Fibroblast of lung (primary cell): ENCODE results near the gene CD247. TPM values are rescaled to one million over a fixed set of nuclear protein-coding genes. Genes with fewer than 3 reads are reported as not detected.
A peak's percentile ranks its signal among the peaks of the same experiment; 100 is the strongest.

Experiments
- DNase-seq, 2 donors: peaks; one replicate each; pipeline versions ENCODE4 v3.0.0 to v3.0.0-alpha.2; 2010; ENCODE audit warnings: low read depth in 2 of 2
- H2AFZ ChIP-seq: 2 replicates; pipeline ENCODE4 v1.5.1; 2012; ENCODE audit warnings: low read length, control low read depth, inconsistent platforms
- H3K27ac ChIP-seq: 2 replicates; pipeline ENCODE4 v1.5.1; 2011; ENCODE audit warnings: low read length, control low read depth; ENCODE audit not compliant: insufficient read depth
- H3K27me3 ChIP-seq: 2 replicates; pipeline ENCODE4 v1.5.1; 2011; ENCODE audit warnings: mild to moderate bottlenecking, low read length; ENCODE audit not compliant: control insufficient read depth, insufficient read depth
- H3K36me3 ChIP-seq: 2 replicates; pipeline ENCODE4 v1.5.1; 2011; ENCODE audit warnings: low read length; ENCODE audit not compliant: control insufficient read depth, insufficient read depth
- H3K4me1 ChIP-seq: 2 replicates; pipeline ENCODE4 v1.5.1; 2011; ENCODE audit warnings: low read length; ENCODE audit not compliant: control insufficient read depth, insufficient read depth; ENCODE audit errors: extremely low read depth
- H3K4me2 ChIP-seq: 2 replicates; pipeline ENCODE4 v1.5.1; 2011; ENCODE audit warnings: low read length, control low read depth; ENCODE audit not compliant: insufficient read depth; ENCODE audit errors: extremely low read depth
- H3K4me3 ChIP-seq, 4 experiments: fragments of 200-600 bp in 1 of 4; sonication (generic) in 1 of 4; replicated peaks in 1 of 4; 2 replicates each; pipeline ENCODE4 v1.5.1; 2011 to 2016; ENCODE audit warnings: low read length in 4 of 4, low read depth in 3 of 4, mild to moderate bottlenecking in 3 of 4, control low read depth in 2 of 4, inconsistent platforms in 1 of 4, mixed read lengths in 1 of 4; ENCODE audit not compliant: insufficient read depth in 1 of 4; ENCODE audit errors: control extremely low read depth in 1 of 4
- H3K79me2 ChIP-seq: 2 replicates; pipeline ENCODE4 v1.5.1; 2012; ENCODE audit warnings: mild to moderate bottlenecking, low read length, inconsistent platforms; ENCODE audit not compliant: control insufficient read depth, insufficient read depth
- H3K9ac ChIP-seq: 2 replicates; pipeline ENCODE4 v1.5.1; 2011; ENCODE audit warnings: mild to moderate bottlenecking, low read length, control low read depth; ENCODE audit not compliant: insufficient read depth
- H3K9me3 ChIP-seq: 2 replicates; pipeline ENCODE4 v1.5.1; 2012; ENCODE audit warnings: low read depth, low read length; ENCODE audit not compliant: control insufficient read depth, insufficient read depth
- H4K20me1 ChIP-seq: 2 replicates; pipeline ENCODE4 v1.5.1; 2011; ENCODE audit warnings: low read length; ENCODE audit not compliant: control insufficient read depth, insufficient read depth; ENCODE audit errors: extremely low read depth
- EZH2 ChIP-seq: IDR thresholded peaks from 2 replicates; pipeline ENCODE4 v1.5.1; 2012; ENCODE audit warnings: low read length, control low read depth, mild to moderate bottlenecking; ENCODE audit errors: missing control alignments
- polyA plus RNA-seq, 2 donors: library from polyadenylated mRNA; depleted of rRNA in 1 of 2; stranded (reverse) in 1 of 2; unstranded in 1 of 2; fragments of >200 nt; gene quantifications; 2 replicates each; pipeline ENCODE4 v1.2.1, GENCODE V29; 2011 to 2012; ENCODE audit warnings: missing spikeins in 1 of 2
- total RNA-seq: library from RNA; depleted of rRNA; stranded (reverse); fragments of >200 nt; gene quantifications from 2 replicates; pipeline ENCODE4 v1.2.1, GENCODE V29; 2014
- TF ChIP-seq, protein P1 (sequence below), 2 donors: IDR thresholded peaks in 1 of 2; conservative IDR thresholded peaks in 1 of 2; 1 replicate in 1 of 2; 2 replicates in 1 of 2; pipeline ENCODE4 v1.5.1; 2011 to 2012; ENCODE audit warnings: low read length in 2 of 2, control low read depth in 1 of 2, inconsistent platforms in 1 of 2, low read depth in 1 of 2, mild to moderate bottlenecking in 1 of 2

The CD247 gene
- total and polyA plus RNA-seq, 2 donors (not counting 1 experiment from before 2014, with no cell fraction given) = not detected

DNA sequence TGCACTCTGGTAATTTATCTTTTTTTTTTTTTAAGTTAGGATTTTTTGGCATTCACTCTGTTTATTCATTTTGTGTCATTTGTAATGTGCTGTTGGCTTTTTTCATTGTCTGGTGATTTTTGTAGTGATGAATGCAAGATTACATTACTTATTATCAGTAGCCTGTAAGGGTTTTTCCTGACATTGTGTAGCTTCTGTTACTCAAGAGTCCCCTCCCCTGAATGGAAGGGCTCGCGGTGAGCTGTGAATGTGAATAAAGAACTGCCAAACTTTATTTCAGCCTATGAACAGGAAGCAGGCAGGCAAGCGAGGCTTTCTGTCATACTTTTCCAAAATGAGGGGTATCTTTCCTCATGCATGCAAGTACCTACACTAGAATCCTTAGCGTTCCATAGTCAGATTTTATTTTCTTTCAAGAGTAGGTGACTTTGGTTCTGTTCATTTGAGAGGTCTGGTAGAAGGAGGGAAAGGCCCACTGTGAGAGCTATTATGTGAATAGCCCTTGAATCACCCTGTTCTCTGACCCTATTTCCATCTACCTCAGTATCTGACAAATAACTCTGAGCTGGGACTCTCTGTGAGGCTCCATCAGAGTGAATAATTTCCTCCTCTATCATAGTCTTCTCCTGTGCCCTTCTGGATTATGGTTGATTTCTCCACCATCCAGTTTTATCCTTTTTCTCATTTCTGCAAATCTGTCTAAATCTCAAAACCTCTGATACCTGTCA lies 114.0 kb downstream of the CD247 start:
- TF ChIP-seq, protein P1, sequence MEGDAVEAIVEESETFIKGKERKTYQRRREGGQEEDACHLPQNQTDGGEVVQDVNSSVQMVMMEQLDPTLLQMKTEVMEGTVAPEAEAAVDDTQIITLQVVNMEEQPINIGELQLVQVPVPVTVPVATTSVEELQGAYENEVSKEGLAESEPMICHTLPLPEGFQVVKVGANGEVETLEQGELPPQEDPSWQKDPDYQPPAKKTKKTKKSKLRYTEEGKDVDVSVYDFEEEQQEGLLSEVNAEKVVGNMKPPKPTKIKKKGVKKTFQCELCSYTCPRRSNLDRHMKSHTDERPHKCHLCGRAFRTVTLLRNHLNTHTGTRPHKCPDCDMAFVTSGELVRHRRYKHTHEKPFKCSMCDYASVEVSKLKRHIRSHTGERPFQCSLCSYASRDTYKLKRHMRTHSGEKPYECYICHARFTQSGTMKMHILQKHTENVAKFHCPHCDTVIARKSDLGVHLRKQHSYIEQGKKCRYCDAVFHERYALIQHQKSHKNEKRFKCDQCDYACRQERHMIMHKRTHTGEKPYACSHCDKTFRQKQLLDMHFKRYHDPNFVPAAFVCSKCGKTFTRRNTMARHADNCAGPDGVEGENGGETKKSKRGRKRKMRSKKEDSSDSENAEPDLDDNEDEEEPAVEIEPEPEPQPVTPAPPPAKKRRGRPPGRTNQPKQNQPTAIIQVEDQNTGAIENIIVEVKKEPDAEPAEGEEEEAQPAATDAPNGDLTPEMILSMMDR (conservative IDR thresholded peaks at IDR 0.05 in 1 of 2, IDR thresholded peaks at IDR 0.05 in 1 of 2; ENCODE audit: low read depth in 1 of 2, low read length in 2 of 2) = no peak
- TF ChIP-seq EZH2 = no peak
- Histone ChIP-seq H4K20me1 (no peaks in the 10 kb centered on the region), H3K27me3 (no peaks in the 10 kb centered on the region), H3K27ac (no peak overlapping the region), H3K36me3 (no peaks in the 10 kb centered on the region), H3K4me3 (no peak overlapping the region), H2AFZ (no peak overlapping the region), H3K4me1 (no peaks in the 10 kb centered on the region), H3K4me2 (no peak overlapping the region), H3K9me3 (no peaks in the 10 kb centered on the region), H3K79me2 (no peaks in the 10 kb centered on the region), H3K9ac (no peak overlapping the region)
- no peak for DNase-seq

DNA sequence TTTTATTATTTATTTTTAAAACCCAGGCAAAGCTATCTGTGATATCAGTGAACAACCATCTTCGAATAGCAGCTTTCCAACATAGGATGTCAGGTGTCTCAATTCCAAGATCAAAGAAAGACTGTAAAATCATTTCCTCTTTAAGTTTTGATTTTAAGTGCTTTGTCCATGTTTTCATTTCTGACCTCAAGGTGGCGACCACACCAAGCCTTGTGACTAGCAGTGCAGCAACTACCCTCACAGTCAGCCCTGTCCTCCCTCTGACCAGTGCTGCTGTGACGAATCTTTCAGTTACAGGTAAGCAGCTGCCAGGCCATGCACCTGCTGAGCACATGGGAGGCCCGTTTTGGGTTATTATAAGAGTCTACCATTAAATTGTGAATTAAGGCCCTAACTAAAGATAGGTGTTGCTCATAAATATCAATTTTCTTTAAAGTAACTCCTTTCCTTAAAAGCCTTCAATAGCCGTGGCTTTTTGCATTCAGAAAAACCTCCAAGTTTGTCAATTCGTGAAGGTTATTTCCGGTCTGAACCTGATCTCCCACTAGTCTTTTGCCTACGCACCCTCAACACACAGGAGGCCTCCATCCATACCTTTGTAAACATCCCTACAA lies 117.0 kb downstream of the CD247 start:
- Histone ChIP-seq H2AFZ (no peak overlapping the region), H3K36me3 (no peaks in the 10 kb centered on the region), H3K9me3 (no peaks in the 10 kb centered on the region), H4K20me1 (no peaks in the 10 kb centered on the region), H3K27me3 (no peaks in the 10 kb centered on the region), H3K4me3 (no peak overlapping the region), H3K27ac (no peak overlapping the region), H3K79me2 (no peaks in the 10 kb centered on the region), H3K4me2 (no peak overlapping the region), H3K4me1 (no peaks in the 10 kb centered on the region), H3K9ac (no peak overlapping the region)
- TF ChIP-seq EZH2 = no peak
- TF ChIP-seq, protein P1 (conservative IDR thresholded peaks at IDR 0.05 in 1 of 2, IDR thresholded peaks at IDR 0.05 in 1 of 2; ENCODE audit: low read depth in 1 of 2, low read length in 2 of 2) = peak; percentile 44 to 70
- DNase-seq = peak; percentile 43 to 61

GRCh38 chr1:167400359-167400953 lies 117.9 kb downstream of the CD247 start:
- no peaks in the 10 kb centered on the region for H3K4me1 ChIP-seq
- H3K4me3 ChIP-seq = no peak overlapping the region
- no peaks in the 10 kb centered on the region for H3K27me3 ChIP-seq
- H2AFZ ChIP-seq = no peak overlapping the region
- TF ChIP-seq EZH2 = no peak
- TF ChIP-seq, protein P1 (conservative IDR thresholded peaks at IDR 0.05 in 1 of 2, IDR thresholded peaks at IDR 0.05 in 1 of 2; ENCODE audit: low read depth in 1 of 2, low read length in 2 of 2) = no peak
- H3K36me3 ChIP-seq = no peaks in the 10 kb centered on the region
- H3K9me3 ChIP-seq = no peaks in the 10 kb centered on the region
- H3K4me2 ChIP-seq = no peak overlapping the region
- no peaks in the 10 kb centered on the region for H3K79me2 ChIP-seq
- no peaks in the 10 kb centered on the region for H4K20me1 ChIP-seq
- no peak overlapping the region for H3K27ac ChIP-seq
- DNase-seq = no peak
- no peak overlapping the region for H3K9ac ChIP-seq
